LHCN-M2 (cell line): ENCODE results near the gene KLF7. TPM values are rescaled to one million over a fixed set of nuclear protein-coding genes. Genes with fewer than 3 reads are reported as not detected.

Experiments used
- DNase-seq: peaks from one replicate; pipeline ENCODE4 v3.0.0-alpha.2; 2012; ENCODE audit warnings: low read depth
- total RNA-seq: library from RNA; depleted of rRNA; stranded (reverse); fragments of >200 nt; gene quantifications from 2 replicates; pipeline ENCODE4 v1.2.3, GENCODE V29; 2014

Gene KLF7
- total RNA-seq, 1 experiment from 2014 or later, result 11.4 TPM

DNA sequence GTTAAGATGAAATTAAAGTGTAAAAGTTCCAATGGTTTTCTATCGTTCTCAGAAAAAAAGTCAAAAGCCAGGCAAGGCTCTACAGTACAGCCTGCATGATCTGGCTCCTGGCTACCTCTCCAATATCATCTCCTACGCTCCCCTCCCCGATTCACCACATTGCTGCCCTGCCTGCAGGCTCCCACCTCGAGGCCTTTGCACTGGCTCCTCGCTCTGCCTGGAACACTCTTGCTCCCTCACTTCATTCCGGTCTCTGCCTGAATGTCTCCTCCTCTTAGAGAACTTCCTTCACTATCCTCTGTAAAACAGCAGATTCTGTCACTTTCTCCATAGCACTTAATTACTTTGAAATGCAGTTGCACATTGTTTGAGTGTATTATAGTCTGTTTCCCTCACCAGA, 72.5 kb downstream of the KLF7 start:
- DNase-seq, result no peak

- DNase-seq, result no peak
These were observed 72.9 kb downstream of the KLF7 start for GRCh38 chr2:207092818-207093217.

GRCh38 chr2:207091928-207092327, 73.8 kb downstream of the KLF7 start:
- no peak for DNase-seq

DNA sequence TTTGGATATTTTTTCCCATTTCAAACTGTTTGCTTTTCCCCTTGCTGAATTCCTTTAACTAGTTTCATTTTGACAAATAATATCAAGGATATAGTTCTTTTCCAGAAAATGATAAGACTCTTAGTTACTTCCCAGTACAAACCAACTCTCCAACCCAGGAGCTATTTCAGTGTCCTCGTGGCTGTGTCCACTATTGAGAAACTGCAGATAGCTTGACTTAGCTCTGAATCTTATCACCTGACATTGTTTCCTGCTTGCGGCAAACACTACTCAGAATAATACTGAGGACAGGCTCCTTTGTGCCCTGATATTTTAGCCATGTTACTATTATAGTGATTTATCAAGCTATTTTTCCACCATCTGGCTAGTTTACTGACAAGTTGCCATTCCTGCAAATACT, 74.6 kb downstream of the KLF7 start:
- no peak for DNase-seq

GRCh38 chr2:207090389-207090788, 75.4 kb downstream of the KLF7 start:
- DNase-seq, result no peak

- no peak for DNase-seq
These were observed 76.9 kb downstream of the KLF7 start for GRCh38 chr2:207088839-207089238.

DNA sequence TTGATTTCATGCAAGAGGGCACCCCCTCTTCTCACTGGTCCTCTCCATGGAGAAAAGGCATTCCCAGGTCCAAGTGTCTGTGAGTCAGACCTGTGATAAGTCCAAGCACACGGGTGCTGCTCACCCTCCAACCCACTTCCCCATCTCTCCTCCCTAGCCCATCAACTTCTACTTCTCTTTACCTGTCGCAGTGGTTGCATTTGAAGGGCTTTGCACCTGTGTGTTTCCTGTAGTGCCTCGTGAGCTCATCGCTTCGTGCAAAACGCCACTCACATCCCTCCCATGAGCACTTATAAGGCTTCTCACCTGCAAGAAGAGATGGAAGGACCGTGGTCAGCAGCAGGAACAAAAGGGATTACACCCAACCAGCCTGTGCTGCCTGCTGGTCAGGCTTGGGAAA, 77.5 kb downstream of the KLF7 start:
- no peak for DNase-seq

DNA sequence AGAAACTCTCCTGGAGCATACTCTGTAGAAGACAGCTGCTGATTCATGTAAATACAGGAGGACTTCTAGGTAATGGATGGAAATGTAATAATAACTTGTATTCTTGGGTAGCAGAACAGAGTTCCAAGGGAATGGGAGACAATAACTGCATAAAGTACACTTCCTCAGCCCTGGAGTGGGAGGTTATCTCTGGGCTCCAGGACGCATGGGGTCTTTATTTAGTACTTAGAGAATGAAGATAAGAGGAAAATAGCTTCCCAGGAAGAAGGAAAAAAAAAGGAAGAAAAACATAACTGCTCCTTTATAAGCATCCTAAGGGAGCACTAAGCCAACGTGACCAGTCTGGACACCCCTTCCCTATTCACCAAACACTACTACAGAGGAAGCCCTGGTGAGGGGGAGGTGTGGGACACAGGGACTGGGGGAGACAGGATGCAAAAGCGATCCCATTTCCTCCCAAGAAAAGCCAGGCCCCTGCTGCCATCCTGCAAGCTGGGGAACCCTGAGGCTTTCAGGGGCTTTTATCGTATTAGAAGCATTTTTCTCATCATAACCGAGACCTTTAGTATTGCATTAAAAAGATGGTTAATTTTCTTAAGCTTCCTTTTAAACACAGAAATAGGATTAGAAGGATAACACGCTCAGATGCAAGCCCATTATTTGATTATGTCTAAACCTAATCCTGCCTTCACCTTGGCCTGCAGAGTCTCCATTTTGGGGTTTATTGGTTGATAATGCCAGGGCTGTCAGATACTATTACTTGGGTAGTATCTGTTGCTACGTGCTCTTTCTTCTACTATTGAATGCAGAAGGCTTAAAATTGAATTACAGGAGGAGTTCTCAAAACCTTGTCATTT, 78.5 kb downstream of the KLF7 start:
- DNase-seq, result no peak

DNA sequence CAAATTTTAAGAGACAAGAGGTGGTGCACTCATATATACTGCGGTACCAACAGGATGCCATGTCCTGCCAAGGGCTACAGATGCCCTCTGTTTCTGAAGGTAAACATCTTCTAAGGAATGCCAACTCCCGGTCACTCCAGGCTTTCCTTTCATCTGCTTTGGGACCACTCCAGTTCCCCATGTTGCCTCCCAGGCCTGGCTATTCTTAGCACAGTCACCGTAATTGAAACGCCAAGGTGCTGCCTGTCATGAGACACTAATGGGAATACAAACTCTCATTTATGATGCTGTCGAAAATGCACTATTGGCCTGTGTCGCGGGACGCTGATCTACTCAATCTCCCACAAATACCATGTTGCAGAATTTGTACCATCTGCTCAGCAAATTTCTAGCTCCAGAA, 79.6 kb downstream of the KLF7 start:
- no peak for DNase-seq

GRCh38 chr2:207085110-207085509, 80.6 kb downstream of the KLF7 start:
- DNase-seq, result no peak

DNA sequence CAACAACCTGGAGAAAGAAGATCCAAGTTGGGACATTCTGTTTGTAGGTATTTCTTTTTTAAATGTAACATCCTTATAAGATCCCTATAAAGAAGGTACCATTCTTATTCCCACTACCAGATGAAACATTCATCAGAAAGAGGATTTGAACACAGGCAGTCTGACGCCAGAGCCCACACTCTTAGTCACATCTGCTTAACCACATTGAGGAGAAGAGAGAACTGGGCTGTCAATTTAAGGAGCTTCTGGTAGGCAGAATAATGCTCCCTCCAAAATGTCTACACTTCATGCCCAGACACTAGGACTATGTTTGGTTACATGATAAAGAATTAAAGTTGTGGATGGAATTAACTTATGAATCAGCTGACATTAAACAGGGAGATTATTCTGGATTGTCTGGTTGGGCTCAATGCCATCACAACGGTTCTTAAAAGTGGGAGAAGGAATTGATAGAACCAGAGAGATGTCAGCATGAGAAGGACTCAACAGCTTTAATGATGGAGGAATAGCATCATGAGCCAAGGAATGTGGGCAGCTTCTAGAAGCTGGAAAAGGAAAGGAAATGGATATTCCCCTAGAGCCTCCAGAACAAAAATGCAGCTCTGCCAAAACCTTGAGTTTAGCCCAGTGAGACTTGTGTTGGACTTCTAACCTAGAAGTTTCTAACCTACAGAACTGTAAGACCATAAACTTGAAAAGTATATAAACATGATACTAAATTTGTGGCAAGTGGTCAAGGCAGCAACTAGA, 82.2 kb downstream of the KLF7 start:
- DNase-seq, result peak; percentile 40

DNA sequence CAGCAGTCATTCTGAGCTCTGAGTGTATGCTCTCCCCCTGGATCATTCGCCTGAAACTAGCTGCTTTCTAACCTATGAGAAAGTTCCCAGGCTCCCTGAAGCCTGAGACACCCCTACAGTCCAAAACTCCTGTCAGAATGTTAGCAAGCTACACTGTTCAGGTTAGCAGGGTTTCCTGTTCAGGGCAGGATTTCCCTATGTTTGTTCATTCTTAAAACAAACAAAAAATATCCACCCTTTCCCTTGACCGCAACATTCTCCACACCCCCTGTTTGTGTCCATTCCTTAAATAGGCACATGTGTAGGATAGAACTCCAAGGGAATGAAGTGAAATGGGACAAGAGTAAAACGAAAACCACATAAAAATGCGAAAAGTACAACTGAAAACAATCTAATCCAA, 83.1 kb downstream of the KLF7 start:
- DNase-seq, result no peak

DNA sequence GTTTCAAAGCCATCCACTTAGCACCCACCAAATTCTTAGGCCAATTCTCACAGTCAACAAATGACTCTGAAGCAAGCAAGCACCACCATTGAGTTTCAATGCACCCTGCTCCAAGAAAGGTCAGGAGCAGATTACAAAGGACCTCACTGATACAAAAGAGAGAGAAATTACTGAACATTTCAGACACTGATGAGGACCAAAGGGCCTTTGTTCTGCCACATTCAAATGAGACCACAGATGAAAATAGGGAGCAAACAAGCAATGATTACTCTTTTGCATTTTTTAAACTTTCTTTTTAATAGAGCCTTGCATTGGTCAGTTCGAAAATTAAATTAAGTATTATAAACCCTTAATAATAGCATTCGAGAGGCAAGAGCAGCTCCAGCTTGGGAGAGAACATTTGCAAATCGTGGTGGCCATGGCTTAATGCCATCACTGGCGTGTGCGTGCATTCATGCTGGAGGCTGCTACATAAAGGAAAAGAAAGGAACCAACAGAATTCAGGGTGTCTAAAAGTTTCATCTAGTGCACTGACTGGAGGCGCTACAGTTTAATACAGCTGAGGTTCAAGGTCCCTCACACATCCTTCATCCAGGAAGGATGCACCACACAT, 87.5 kb downstream of the KLF7 start:
- DNase-seq, result no peak

GRCh38 chr2:207077266-207077665, 88.5 kb downstream of the KLF7 start:
- DNase-seq, result no peak

DNA sequence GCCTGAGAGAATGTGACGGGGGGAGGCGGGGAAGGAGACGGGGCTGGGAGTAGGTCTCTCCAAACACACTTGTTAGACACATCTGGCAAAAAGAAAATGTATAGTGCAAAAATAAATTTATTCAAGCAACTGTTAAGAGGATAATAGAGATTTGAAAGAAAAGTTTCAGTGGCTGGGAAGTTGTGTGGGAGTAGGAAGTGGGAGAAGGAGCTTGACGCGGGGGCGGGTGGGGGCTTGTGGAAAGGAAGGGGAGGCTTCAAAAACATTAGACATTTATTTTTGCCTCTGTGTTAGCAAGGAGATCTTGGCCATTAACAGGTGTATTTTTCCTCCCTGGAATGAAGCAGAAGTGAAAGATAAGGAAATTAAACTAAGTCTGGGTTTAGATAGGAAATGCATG, 90.3 kb downstream of the KLF7 start:
- DNase-seq, result no peak

DNA sequence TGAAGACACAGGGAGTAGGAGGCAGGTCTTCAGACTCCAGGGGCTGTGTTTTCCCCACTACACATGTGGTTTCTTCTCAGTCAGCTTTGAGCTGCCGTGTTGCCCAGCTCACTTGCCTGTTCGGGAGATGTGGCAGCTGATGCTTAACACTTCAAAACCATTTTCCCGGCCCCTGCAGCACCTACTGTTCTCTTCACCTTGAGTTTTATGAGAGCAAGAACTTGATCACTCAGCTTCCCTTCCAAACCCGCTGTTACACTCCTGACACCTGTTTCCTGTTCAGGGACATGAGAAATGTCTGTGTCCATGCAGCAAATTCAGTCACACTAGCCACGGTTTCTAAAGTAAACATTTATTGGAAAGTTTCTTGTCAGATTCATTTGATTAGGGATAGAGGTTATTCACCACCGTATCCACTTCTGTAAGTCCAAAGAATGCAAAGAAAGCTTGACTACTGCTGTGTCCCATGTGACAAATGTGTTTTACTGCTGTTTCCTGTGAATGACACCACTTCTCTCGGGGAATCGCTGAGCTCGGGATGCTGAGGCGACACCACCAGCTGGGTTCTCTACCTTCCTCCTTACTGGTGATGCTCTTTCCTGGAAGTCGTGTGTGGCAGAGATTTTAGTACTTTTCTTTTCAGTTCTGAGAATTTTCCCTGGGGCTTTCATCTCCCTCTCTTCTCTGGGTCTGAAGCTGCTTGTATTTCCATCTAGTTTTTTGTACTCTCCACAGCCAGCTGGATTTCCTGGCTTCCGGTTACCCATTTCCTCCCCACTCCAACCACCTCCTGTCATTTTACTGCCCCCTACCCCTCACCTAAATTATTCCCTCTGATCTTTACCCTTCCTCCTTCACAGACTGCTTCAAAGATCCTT, 91.7 kb downstream of the KLF7 start:
- DNase-seq, result peak; percentile 19

DNA sequence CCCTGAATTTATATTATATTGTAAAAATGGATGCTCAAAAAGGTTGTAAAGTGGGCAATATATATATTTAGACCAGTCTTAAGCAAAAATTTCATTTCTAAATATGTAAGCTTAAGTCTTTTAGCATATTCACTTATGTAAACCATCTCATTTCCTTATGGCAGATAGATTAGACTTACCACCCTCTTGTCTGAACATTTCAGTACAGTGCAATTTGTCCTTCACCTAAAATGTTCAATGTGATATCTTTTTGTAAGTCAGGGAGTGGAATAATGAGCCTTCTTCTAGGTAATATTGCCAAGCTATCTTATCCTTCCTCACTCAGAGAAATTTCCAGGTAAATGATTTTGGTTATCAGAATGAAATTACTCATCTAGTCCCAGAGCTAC, 92.3 kb downstream of the KLF7 start:
- DNase-seq, result no peak

DNA sequence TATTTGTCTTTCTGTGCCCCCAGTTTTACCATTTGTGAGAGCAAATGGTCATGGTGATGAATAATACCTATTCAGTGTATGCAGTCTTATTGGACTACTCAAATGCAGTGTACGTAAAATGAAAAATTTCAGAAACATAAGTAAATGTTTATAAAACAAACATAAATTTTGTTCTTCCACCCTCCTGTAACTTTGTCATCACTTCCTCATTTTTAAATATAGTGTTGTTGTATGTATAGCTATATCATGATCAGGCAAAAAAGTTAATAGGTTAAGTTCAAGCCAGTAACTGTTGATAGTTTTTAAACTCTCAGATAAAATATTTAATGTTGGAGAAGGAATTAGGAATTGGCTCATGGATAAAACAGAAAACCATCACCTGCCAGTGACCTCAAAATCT, 93.2 kb downstream of the KLF7 start:
- no peak for DNase-seq

DNA sequence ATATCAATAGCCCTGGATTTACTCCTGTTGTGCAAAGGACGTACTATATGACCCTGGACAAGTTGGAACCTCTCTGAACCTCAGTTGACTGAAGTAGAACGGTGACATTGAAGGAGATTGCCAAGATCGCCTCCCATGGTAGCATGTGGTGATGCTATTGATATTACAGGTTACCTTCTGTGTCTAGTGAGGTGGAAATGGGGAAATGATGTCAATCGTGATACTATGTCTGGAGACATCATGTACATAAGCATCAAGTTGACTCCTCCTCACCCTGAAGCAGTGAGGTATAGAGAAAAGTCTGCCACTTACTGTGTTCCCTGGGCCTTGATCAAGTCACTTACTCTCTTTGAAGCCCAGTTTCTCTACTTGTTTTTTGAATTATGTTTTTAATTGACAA, 93.9 kb downstream of the KLF7 start:
- no peak for DNase-seq

DNA sequence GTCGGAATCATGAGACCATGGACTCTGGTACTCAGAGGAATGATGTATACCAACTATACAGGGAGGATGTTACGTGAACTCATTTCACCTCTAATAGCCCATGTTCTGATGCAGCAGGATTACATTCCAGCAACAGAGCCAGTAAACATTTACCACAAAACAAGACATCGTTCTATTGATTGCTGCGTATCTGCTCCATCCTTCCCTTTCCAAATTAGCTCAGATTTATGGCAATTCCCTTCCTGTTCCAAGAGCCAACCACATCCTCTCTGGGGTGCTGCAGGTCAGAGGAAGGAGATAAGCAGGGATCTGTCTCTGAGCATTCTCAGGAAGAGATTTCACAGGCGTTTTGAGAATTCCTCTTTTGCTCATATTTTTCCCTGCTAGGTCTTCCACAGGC, 98.3 kb downstream of the KLF7 start:
- DNase-seq, result no peak

DNA sequence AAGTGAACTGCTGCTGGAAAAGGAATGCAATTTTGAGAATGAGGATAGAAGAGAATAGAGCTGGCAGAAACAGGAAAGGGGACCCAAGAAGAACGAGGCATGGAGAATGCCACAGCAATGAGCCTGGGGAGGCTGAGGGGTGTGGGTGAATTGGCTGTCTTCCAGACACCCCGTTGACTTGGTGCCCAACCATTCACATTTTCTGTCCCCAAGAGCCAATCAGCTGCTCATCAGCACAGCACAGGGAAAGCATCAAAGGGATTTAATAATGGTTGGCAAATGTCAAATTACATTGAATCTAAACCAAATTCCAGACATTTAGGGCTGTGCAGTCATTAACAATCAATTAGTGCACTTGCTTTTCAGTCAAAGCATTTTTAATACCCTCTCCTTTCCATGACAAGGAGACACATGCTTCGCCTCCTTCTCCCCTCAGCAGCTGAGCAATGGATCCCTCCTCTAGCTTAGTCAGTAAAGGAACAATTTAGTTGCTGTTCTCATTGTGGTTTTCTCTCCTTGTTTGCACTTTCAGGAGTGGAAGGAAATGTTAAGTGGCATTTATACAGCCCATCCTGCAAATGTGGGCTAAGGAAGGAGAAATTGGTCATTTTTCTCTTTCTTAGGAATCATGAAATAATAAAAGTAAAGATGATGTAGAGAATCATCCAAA, 98.8 kb downstream of the KLF7 start:
- peak; percentile 26 for DNase-seq
